Right ventricle myocardium superior (tissue), 1 donor: ENCODE results near the gene TAOK2. TPM values are rescaled to one million over a fixed set of nuclear protein-coding genes. Genes with fewer than 3 reads are reported as not detected.

Source experiments
- ATAC-seq: fragments of 200-7000 bp; cut with Tn5 transposase; one replicate; pipeline ENCODE4 v1.9.1; 2020; ENCODE audit warnings: mild to moderate bottlenecking; ENCODE audit not compliant: poor library complexity
- DNase-seq: peaks from one replicate; pipeline ENCODE4 v3.0.0-alpha.2; 2020
- intact Hi-C: fragments of 100-400 bp; cut with DNase I; formaldehyde crosslinking; loops from one replicate; pipeline ENCODE4 v1.11.2; 2022
- total RNA-seq: library from RNA; stranded (reverse); fragmentation: NEBNext Ultra II Directional; extraction: Animal tissue kit (Norgen Biotek cat#: 25700); gene quantifications from one replicate; pipeline ENCODE4 v1.2.1, GENCODE V29; 2021
- donor health status: DM: no; HTN: yes; CAD: no; lungs with severe emphysema.

Gene TAOK2
- total RNA-seq, 1 donor from 2014 or later, result 29.7 TPM

DNA sequence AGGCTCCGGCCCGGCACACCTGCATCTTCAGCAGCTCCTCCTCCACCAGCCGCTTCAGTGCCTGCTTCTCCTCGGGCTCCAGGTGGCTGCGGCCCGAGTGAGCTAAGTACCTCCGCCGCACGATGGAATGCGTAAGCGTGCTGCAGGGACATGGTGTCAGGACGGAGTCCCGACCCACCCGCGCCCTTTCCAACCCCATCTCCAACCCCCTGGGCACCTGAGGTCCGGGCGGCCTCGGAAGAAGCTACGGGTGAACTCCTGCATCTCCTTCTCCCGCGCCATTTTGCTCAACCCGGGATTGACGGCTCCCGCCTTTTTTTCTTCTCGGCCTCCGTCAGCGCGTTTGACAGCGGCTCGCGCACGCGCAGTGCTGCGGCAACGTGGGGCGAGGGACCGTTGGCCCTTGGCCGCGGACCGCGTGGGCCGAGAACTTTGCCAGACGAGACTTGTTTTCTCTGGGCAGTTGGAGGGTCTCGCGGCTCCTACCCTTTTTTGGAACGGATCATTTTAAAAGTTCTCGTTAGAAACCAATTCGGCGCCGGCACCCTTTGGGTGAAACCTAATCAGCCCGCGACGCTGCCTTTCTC lies 21.7 kb downstream of the TAOK2 start, which contains the start of gene HIRIP3:
Gene HIRIP3, minus strand, starts transcription at position 294 of the 587 bp plus-strand sequence. Its CDS starts 12 bp downstream, at position 282.
- DNase-seq (peak; percentile 94), ATAC-seq (peak; percentile 90)
- intact Hi-C loops, result loop anchor here (10.0 kb wide), 1 partner anchor 181 kb away; the partner anchor contains the start of genes PAGR1 and PRRT2

DNA sequence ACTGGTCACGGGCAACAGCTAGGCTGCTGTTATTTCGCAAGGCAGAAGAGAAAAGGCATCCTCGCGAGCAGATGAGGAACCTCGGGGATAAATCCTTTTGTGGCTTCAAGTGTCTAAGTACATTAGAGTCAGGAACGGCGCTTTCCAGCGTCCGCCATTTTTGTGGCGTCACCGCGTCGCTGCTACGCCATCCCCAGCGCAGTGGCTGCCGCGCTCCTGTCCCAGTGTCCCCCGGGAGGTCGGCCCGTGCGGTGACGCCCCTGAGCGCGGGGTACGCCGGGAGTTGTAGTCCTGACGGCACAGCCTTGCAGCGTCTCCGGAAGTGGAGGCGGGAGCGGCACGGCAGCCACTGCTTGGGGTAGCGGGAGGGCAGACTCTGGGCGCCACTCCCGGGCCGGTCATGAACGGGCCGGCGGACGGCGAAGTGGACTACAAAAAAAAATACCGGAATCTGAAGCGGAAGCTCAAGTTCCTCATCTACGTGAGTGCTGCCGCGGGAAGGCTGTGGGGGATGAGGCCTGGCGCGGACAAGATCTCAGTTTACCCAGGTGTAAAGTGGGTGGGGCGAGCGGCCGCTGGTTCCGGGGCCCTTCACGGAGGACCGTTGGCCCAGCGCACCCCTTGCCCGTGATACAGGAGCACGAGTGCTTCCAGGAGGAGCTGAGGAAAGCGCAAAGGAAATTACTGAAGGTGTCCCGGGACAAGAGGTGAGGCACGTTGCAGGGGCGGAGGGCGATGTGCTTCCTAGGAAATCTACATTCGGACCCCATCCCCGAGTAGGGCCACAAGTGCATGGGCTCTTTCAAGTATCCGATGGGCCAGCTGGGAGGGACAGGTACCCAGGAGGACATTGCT lies 22.5 kb downstream of the TAOK2 start, which contains the start of gene INO80E:
Gene INO80E, plus strand, starts transcription at position 331 of the 855 bp plus-strand sequence. Its CDS starts 70 bp downstream, at position 401.
- ATAC-seq (peak; percentile 99), DNase-seq (peak; percentile 99)
- intact Hi-C loops, result loop anchor here (10.0 kb wide), 1 partner anchor 181 kb away; the partner anchor contains the start of genes PAGR1 and PRRT2

DNA sequence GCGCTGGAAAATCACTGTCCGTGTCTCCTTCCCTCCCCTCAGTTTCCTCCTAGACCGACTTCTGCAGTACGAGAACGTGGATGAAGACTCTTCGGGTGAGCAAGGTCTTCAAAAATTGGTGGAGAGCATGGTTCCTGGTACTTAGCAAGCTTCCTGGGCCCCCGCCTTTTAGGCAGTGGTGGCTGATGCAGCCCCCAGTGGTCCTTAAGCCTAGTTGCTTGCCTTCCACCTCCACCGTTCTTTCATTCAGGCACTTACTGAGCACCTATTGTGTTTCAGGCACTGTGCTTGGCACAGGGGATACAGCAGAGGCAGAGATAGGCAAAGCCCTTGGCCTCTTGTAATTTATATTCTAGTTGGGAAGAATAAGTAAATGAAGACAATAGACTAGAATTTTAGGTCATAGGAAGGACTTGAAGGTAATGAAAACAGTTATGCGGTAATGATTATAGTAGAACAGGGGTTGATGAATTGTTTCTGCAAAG lies 23.1 kb downstream of the TAOK2 start:
- DNase-seq (peak; percentile 20), ATAC-seq (no peak)
- intact Hi-C loops, result loop anchor here (10.0 kb wide), 1 partner anchor 182 kb away; the partner anchor contains the start of genes PAGR1 and PRRT2

DNA sequence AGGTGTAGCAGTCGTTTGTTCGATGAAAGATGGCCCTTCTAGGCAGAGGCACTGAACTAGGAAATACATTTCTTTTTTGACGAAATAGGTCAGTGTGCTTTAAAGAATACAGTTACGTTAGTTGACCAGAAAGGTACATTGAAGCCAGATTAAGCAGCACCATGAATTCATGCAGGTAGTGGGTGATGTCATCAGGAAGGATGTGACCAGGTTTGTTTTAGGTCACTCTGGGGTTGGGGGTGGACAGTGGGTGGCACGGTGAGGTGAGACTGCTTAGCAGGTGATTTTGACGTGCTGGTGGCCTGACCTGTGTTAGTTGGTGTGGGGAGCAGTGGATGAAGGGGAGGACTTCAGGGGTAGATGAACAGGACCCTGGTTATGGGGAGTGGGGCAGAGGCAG lies 25.9 kb downstream of the TAOK2 start:
- intact Hi-C loops, result loop anchor here (10.0 kb wide), 2 partner anchors 125 to 185 kb away; partner anchors contain the start of genes PAGR1 and PRRT2

DNA sequence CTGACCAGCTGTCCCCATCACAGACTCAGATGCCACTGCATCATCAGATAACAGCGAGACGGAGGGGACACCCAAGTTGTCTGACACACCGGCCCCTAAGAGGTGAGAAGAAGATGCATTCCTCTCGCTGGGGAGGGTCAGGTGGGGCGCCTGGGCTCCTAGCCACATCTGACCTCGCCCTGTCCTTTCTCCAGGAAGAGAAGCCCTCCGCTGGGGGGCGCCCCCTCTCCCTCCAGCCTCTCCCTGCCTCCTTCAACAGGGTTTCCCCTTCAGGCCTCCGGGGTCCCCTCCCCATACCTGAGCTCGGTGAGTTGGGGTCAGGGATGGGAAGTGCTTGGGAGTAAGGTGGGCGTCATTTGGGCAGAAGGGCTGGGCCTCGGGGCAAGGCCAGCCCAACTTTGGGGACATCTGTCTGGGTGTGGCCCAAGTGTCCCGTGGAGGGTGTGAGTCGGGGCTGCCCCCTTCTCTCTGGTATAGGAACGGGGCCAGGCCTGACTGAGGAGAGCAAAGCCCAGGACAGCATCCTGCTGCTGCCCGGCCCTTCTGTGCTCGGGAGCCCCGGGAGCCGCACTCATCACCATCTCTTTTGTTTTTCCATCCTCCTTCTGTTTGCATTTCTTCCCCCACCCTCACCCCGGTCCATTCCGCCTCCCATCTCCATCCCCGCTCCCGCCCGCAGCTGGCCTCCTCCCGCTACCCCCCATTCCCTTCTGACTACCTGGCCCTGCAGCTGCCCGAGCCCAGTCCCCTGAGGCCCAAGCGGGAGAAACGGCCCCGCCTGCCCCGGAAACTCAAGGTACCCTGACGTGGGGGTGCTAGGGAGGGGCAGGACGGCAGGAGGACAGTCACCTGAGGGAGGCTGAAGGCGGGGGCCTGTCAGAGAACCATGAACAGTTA lies 27.3 kb downstream of the TAOK2 start:
- peak; percentile 28 for DNase-seq
- intact Hi-C loops, result loop anchor here (10.0 kb wide), 1 partner anchor 126 kb away; no protein-coding TSS in a partner anchor

More for the DNA sequence above, 25.9 kb downstream of the TAOK2 start:
- ATAC-seq (no peak), DNase-seq (no peak)

DNA sequence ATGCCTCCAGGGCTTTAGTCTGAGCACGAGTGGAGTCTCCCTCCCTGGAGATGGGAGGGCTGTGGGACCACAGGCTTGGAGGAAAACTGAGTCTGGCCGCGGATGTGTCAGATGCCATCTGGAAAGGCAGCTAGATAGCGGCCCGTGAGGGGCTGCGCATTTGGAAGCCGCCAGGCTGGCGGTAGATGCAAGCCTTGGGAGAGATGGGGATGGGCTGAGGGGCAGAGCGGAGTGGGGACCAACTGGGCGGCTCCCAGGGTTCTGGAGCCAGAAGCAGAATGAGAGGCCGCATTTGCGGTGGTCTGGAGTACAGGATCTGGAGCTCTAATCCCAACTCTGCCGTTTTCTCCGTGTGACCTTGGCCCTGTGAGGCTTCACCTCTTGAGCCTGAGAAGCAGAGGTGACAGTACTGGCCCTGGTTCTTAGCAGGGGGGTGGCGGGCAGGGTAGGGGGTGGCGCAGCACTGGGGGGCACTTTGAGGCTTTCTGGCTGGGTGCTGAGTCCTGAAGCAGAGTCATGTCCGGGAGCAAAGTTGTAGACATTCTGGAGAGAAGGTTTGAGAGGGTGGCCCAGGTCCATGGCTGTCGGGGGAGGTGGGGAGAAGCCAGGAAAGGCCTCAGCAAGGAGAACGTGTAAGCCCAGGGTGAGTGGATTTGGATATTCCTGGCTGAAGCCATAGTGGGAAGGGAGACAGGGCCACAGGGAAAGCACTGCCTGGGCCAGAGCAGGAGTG lies 29.1 kb downstream of the TAOK2 start:
- intact Hi-C loops, result loop anchor here (10.0 kb wide), 1 partner anchor 128 kb away; no protein-coding TSS in a partner anchor
- peak; percentile 38 for DNase-seq

More for the DNA sequence above, 27.3 kb downstream of the TAOK2 start:
- ATAC-seq, result no peak

DNA sequence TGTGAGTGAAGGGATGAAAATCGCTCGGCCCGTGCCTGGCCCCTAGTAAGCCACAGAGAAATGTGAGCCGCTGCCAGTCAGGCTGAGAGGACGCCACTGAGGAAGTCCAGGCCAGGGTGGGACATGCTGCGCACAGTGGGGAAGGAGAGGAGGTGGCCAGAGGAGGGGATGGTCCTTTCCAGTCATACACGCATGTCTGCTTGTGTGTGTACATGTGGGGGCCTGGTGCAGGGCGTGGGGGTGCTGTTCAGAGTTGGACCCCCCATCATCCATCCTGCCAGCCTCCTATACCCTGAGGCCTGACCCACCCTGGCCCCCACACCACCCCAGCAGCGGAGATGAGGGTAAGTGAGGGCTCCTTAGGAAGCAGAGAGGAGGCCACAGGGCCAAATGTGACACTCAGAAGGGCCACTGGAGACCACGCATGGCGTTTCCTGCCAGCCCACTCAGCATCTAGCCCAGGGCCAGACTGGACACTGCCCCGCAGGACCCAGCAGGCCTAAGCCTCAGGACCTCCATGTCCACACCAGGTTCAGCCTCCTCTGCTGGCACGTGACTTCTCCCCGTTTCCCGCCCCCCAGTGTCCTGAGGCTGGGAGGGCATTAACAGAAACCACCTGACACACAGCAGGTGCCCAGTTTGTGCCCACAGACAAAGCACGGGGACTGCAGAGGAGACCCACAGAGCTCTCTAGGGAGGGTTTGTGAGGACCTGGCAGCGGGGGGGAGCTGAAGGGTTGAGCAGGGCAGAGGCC lies 30.2 kb downstream of the TAOK2 start:
- peak; percentile 26 for DNase-seq
- intact Hi-C loops, result loop anchor here (10.0 kb wide), 1 partner anchor 129 kb away; no protein-coding TSS in a partner anchor
- ATAC-seq, result no peak

More for the DNA sequence above, 29.1 kb downstream of the TAOK2 start:
- ATAC-seq, result no peak

DNA sequence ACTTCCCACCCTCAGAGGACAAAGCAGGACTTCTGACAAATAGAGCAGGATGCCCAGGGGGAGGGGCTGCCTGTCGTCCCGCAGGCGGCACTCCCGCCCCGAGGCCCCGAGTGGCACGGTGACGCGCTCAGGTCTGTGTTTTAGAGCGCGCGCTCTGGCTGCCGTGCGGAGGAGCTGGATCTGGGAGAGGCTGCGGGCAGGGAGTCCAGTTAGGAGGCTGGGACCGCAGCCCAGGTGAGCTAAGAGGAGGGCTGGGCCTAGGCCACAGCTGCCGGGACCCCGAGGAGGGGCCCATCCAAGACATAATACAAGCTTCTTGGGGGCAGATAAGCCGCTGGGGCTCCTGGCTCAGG lies 30.7 kb downstream of the TAOK2 start:
- ATAC-seq (no peak), DNase-seq (peak; percentile 33)
- intact Hi-C loops, result loop anchor here (10.0 kb wide), 1 partner anchor 130 kb away; no protein-coding TSS in a partner anchor

DNA sequence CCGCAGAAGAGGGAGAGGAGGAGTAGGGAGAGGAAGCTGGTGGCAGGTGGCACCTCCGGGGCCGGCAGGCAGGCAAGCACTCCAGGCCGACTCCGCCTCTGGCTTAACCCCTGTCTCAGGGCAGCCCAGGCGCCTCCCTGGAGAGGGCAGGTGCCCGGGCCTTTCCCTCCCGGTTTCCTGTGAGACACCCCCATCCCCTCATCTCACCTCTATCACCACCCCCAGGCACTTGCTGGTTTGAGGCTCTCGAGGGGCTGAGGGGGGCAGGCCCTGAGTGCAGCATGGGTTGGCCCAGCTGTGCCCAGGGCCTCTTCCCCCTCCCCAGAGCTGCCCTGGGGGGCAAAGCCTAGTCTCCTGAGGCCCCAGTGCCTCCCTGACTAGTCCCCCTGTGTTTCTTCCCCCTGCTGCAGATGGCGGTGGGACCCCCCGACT lies 31.2 kb downstream of the TAOK2 start:
- peak; percentile 32 for DNase-seq
- intact Hi-C loops, result loop anchor here (5.0 to 10.0 kb wide), 2 partner anchors 78 to 130 kb away; partner anchors contain the start of gene KCTD13
- ATAC-seq, result peak; percentile 6

DNA sequence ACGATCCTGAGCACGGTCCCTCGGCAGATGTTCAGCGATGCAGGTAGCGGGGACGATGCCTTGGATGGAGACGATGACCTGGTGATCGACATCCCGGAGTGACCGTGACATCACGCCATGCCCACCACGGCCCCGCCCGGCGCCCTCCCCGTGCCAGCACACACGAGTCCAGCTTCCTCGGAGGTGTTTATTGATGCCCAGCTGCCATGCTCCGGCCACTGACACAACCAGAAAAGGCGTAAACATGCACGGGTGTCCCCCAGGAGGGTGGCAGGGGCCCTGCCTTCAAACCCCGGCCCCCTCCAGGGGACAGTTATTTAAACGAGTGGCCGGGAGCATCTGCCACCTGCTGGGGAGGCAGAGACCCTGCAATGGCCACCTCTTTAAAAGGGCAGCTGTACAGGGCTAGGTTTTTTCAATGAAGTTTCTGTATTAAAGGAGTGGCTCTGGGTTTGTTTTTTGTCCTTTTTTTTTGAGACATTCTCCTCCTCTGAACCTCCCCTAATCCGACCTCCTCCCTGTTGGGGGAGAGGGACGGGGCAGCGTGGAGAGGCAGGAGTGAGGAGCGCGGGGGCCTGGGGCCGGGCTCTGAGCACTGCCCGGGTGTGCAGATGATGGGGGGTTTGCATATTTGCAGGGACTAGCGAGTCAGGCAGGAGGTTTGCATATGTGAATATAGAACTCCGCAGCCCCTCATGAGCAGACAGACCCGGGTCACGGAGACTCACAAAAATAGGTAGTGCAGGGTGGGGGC lies 31.9 kb downstream of the TAOK2 start:
- no peak for DNase-seq
- intact Hi-C loops, result loop anchor here (5.0 to 10.0 kb wide), 2 partner anchors 78 to 131 kb away; partner anchors contain the start of gene KCTD13
- peak; percentile 62 for ATAC-seq

DNA sequence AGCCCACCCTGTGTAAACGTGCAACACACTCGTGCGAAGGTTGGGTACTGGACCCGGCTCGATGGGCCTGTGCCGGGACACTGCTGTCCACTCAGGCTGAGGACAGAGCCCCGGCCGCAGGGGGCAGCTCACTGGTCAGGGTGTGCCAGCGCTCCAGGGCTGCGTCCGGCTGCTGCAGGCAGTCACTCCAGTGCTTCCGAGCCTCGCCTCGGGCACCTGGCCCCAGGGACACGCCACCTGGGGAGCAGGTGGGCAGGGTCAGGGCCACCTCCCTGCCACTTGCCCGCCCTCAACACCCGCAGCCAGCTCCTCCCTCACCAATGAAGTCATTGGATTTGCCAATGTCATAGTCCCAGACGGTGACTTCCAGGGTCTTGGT lies 32.4 kb downstream of the TAOK2 start:
- intact Hi-C loops, result loop anchor here (5.0 to 10.0 kb wide), 2 partner anchors 79 to 131 kb away; partner anchors contain the start of gene KCTD13
- DNase-seq, result no peak
- ATAC-seq, result no peak

DNA sequence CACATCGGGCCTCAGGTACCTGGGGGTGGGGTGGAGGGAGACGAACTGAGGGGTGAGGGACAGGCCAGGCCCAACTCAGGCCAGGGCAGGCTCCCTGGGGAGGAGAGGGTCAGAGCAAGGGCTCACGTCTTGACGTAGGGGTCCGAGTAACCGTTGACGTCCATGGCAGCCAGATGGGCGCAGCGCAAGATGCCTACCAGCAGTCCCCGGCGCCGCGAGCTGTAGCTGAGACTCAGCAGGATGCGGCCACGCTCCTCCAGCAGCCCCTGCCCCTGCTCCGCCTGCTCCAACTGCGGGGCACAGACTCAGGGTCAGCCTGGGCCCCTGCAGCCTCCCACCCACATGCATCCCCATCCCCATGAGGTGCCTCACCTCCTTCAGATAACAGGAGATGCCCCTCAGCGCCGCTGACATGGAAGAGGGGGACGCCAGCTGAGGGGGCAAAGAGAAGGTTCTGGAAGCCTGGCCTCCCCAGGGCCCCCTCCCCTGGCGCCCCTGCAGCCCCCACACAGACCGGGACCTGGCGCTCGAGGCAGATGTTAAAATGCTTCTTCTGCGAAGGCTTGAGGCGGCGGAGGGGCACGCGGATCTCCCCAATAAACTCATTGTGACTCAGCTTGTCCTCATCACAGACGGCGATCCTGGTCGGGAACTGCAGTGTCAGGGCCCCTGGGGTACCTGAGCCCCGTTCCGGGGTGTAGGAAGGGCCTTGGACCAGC lies 33.1 kb downstream of the TAOK2 start:
- DNase-seq (no peak), ATAC-seq (no peak)
- intact Hi-C loops, result loop anchor here (5.0 to 10.0 kb wide), 2 partner anchors 80 to 132 kb away; partner anchors contain the start of gene KCTD13

DNA sequence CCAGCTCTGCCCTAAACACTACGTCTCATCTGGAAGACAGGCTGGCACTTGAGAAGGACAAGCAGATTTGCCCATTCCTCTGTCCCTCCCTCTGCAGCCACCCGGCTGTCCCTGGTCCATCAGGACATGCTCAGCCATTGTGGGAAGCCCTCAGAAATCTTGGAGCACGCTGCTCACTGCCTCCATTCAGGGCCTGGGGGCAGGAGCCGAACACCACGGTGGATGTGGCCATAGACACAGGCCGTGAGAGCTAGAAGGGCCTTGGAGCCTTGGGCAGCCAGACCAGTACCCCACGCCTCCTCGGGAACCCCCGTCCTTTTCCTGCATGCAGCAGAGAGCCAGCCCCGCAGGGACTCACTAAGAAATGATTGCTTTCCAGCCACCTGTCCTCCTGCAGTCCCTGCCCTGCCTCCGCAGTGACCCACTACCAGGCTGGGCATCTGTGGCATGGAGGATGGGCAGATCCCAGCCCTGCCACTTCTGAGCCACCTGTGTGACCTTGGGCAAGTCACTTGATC lies 33.8 kb downstream of the TAOK2 start:
- no peak for ATAC-seq
- intact Hi-C loops, result loop anchor here (5.0 to 10.0 kb wide), 2 partner anchors 80 to 133 kb away; partner anchors contain the start of gene KCTD13
- no peak for DNase-seq

DNA sequence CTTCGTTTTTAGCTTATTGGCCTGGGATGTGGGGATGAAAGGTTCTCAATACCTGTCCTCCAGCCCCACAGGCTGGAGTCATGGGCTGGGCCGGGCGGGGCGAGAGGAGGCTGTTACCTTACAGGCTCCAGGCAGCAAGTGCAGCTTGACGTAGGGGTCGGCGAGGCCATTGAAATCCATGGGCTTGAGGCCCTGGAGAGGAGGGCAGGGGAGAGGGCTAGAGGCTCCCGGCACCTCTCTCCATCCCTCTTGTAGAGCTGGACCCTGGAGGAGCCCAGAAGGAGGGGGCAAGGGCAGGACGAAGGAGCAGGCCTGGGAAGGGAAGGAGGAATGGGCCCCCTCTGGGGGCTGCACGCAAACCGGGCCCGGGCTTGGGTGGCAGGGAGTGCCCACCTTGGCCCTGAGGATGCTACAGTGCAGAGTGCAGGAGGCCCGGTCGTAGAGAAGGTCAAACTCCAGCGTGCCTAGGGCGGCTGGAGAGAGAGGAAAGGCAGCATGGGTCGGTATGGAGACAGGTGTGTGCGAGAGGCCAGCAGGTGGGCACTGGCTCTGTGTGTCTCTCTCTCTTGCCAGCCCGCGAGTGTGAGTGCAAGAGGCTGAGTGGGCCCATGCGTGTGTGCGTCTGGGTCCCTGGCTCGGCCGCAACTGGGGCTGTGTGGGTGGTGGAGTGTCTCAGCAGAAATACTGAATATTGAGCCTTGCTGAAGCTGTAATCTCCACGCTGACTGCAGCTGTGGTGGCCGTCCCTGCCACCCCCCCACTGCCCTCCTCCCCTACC lies 35.6 kb downstream of the TAOK2 start:
- intact Hi-C loops, result loop anchor here (5.0 to 10.0 kb wide), 2 partner anchors 82 to 134 kb away; partner anchors contain the start of gene KCTD13
- DNase-seq, result no peak
- no peak for ATAC-seq
